UCSD-AML1 (cell line): ENCODE data around the gene ADCY4.
"Not testable (repeated sequence)": the region's sequence is repeated elsewhere in the genome, so short reads cannot be mapped to it uniquely, and the experiment has no call there.

Source experiments
- DNase-seq: peaks from one replicate; lab custom pipeline; 2025; ENCODE audit not compliant: unreplicated experiment; lab: John Stamatoyannopoulos, UW

Gene ADCY4

GRCh38 chr14:24334431-24335291 is at the start of gene ADCY4:
TSS of gene ADCY4 (minus strand) at chr14:24335071. CDS start at chr14:24334652, 419 bp downstream.
- DNase-seq, result peak; percentile 58

- DNase-seq, result no peak
These were observed 49.3 kb upstream of the ADCY4 start for GRCh38 chr14:24384169-24384568.

GRCh38 chr14:24382064-24382371 is 47.1 kb upstream of the ADCY4 start:
- no peak for DNase-seq

- no peak for DNase-seq
These were observed 46.6 kb upstream of the ADCY4 start for GRCh38 chr14:24381363-24382063.

- no peak for DNase-seq
These were observed 45.2 kb upstream of the ADCY4 start for GRCh38 chr14:24379907-24380730.

- DNase-seq, result no peak
These were observed 44.4 kb upstream of the ADCY4 start for GRCh38 chr14:24378981-24379906.

- no peak for DNase-seq
These were observed 43.5 kb upstream of the ADCY4 start for GRCh38 chr14:24378327-24378726.

- DNase-seq, result no peak
These were observed 42.8 kb upstream of the ADCY4 start for GRCh38 chr14:24377657-24378056.

- DNase-seq, result peak; percentile 53
These were observed 42.3 kb upstream of the ADCY4 start for GRCh38 chr14:24377126-24377525.

GRCh38 chr14:24376448-24377070 is 41.7 kb upstream of the ADCY4 start:
- DNase-seq, result no peak

GRCh38 chr14:24372701-24373416 is 38.0 kb upstream of the ADCY4 start:
- no peak for DNase-seq

GRCh38 chr14:24371605-24372004 is 36.7 kb upstream of the ADCY4 start:
- not testable (repeated sequence) for DNase-seq

- DNase-seq, result no peak
These were observed 35.9 kb upstream of the ADCY4 start for GRCh38 chr14:24370748-24371147.

- no peak for DNase-seq
These were observed 35.2 kb upstream of the ADCY4 start for GRCh38 chr14:24369907-24370687.

- DNase-seq, result no peak
These were observed 34.6 kb upstream of the ADCY4 start for GRCh38 chr14:24369463-24369862.

GRCh38 chr14:24368562-24369252 is 33.8 kb upstream of the ADCY4 start:
- DNase-seq, result no peak

GRCh38 chr14:24368212-24368561 is 33.3 kb upstream of the ADCY4 start:
- no peak for DNase-seq
